Peyer's patch (tissue), 4 donors: Measurements from ENCODE around the gene FOLH1.
"Not testable (repeated sequence)": the region's sequence is repeated elsewhere in the genome, so short reads cannot be mapped to it uniquely, and the experiment has no call there.

Source experiments
- POLR2A ChIP-seq, 2 donors: fragments of 450-650 bp; IDR thresholded peaks; one replicate each; pipeline ENCODE4 v1.5.1; 2017; ENCODE audit warnings: antibody characterized with exemption in 2 of 2, mild to moderate bottlenecking in 2 of 2, moderate library complexity in 2 of 2
- TF ChIP-seq, protein P1 (sequence below), 6 experiments: fragments of 450-650 bp in 4 of 6; fragments of 200-600 bp in 2 of 6; sonication (generic) in 1 of 6; IDR thresholded peaks; one replicate each; pipeline ENCODE4 v1.5.1; 2017 to 2019; ENCODE audit warnings: antibody characterized with exemption in 6 of 6, mild to moderate bottlenecking in 3 of 6, moderate library complexity in 1 of 6

DNA sequence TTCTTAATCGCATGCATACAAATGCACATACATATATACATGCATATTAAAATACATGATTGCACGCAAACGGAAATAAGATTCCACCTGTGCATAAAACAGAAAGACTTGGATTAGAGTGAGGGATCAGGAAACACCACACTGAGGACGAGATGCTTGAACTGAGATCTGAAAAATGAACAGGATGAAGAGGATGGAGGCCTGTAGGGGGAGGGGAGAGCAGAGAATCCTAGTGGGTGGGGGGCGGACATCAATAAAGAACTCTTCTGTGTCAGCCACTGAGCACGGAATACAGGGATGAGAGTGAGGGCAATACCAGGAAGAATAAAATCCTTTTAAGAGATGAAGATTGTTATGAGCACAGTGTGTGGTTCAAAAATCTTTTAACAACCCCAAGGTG lies 1.4 kb downstream of the FOLH1 start:
- TF ChIP-seq, protein P1, sequence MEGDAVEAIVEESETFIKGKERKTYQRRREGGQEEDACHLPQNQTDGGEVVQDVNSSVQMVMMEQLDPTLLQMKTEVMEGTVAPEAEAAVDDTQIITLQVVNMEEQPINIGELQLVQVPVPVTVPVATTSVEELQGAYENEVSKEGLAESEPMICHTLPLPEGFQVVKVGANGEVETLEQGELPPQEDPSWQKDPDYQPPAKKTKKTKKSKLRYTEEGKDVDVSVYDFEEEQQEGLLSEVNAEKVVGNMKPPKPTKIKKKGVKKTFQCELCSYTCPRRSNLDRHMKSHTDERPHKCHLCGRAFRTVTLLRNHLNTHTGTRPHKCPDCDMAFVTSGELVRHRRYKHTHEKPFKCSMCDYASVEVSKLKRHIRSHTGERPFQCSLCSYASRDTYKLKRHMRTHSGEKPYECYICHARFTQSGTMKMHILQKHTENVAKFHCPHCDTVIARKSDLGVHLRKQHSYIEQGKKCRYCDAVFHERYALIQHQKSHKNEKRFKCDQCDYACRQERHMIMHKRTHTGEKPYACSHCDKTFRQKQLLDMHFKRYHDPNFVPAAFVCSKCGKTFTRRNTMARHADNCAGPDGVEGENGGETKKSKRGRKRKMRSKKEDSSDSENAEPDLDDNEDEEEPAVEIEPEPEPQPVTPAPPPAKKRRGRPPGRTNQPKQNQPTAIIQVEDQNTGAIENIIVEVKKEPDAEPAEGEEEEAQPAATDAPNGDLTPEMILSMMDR (IDR thresholded peaks at IDR 0.05), result not testable (repeated sequence)
- not testable (repeated sequence) for TF ChIP-seq POLR2A (IDR thresholded peaks at IDR 0.05)
